ENCODE data around the gene CSMD2. TPM values are rescaled to one million over a fixed set of nuclear protein-coding genes. Genes with fewer than 3 reads are reported as not detected.

The CSMD2 gene
- total RNA-seq, 1 donor from 2014 or later: 0.12 TPM

GRCh38 chr1:33782776-33783175 is 382.3 kb downstream of the CSMD2 start:
- no peak for DNase-seq (ENCODE audit: extremely low read depth, low read depth, low spot score)

- DNase-seq (ENCODE audit: extremely low read depth, low read depth, low spot score): no peak
Measured at GRCh38 chr1:33781652-33782051, 383.4 kb downstream of the CSMD2 start.

- no peak for DNase-seq (ENCODE audit: extremely low read depth, low read depth, low spot score)
Measured at GRCh38 chr1:33777337-33777736, 387.7 kb downstream of the CSMD2 start.

- no peak for DNase-seq (ENCODE audit: extremely low read depth, low read depth, low spot score)
Measured at GRCh38 chr1:33768821-33769220, 396.2 kb downstream of the CSMD2 start.

GRCh38 chr1:33768106-33768505 is 396.9 kb downstream of the CSMD2 start:
- no peak for DNase-seq (ENCODE audit: extremely low read depth, low read depth, low spot score)

- no peak for DNase-seq (ENCODE audit: extremely low read depth, low read depth, low spot score)
Measured at GRCh38 chr1:33764149-33764548, 400.9 kb downstream of the CSMD2 start.

GRCh38 chr1:33763406-33763805 is 401.6 kb downstream of the CSMD2 start:
- DNase-seq (ENCODE audit: extremely low read depth, low read depth, low spot score): no peak

- no peak for DNase-seq (ENCODE audit: extremely low read depth, low read depth, low spot score)
Measured at GRCh38 chr1:33762962-33763361, 402.1 kb downstream of the CSMD2 start.

- DNase-seq (ENCODE audit: extremely low read depth, low read depth, low spot score): no peak
Measured at GRCh38 chr1:33762109-33762830, 402.8 kb downstream of the CSMD2 start.

GRCh38 chr1:33758698-33759097 is 406.3 kb downstream of the CSMD2 start:
- no peak for DNase-seq (ENCODE audit: extremely low read depth, low read depth, low spot score)

GRCh38 chr1:33753087-33753856 is 411.8 kb downstream of the CSMD2 start:
- no peak for DNase-seq (ENCODE audit: extremely low read depth, low read depth, low spot score)

GRCh38 chr1:33745942-33746341 is 419.1 kb downstream of the CSMD2 start:
- no peak for DNase-seq (ENCODE audit: extremely low read depth, low read depth, low spot score)

- DNase-seq (ENCODE audit: extremely low read depth, low read depth, low spot score): no peak
Measured at GRCh38 chr1:33743221-33743998, 421.6 kb downstream of the CSMD2 start.

GRCh38 chr1:33742663-33743062 is 422.4 kb downstream of the CSMD2 start:
- DNase-seq (ENCODE audit: extremely low read depth, low read depth, low spot score): no peak

GRCh38 chr1:33741749-33742148 is 423.3 kb downstream of the CSMD2 start:
- DNase-seq (ENCODE audit: extremely low read depth, low read depth, low spot score): no peak

- DNase-seq (ENCODE audit: extremely low read depth, low read depth, low spot score): no peak
Measured at GRCh38 chr1:33740040-33740744, 424.8 kb downstream of the CSMD2 start.

- no peak for DNase-seq (ENCODE audit: extremely low read depth, low read depth, low spot score)
Measured at GRCh38 chr1:33738976-33739375, 426.1 kb downstream of the CSMD2 start.

- no peak for DNase-seq (ENCODE audit: extremely low read depth, low read depth, low spot score)
Measured at GRCh38 chr1:33738536-33738935, 426.5 kb downstream of the CSMD2 start.

- DNase-seq (ENCODE audit: extremely low read depth, low read depth, low spot score): no peak
Measured at GRCh38 chr1:33736496-33736895, 428.5 kb downstream of the CSMD2 start.

- DNase-seq (ENCODE audit: extremely low read depth, low read depth, low spot score): no peak
Measured at GRCh38 chr1:33735624-33736023, 429.4 kb downstream of the CSMD2 start.

- DNase-seq (ENCODE audit: extremely low read depth, low read depth, low spot score): no peak
Measured at GRCh38 chr1:33727310-33727709, 437.7 kb downstream of the CSMD2 start.

All from glomerular endothelial cell (primary cell).